OCI-LY1 (cell line): Measurements from ENCODE around the gene HECW1.

Source experiments
- H2AFZ ChIP-seq: fragments of 200-600 bp; sonication (generic), shearing (Covaris generic); 2 replicates; pipeline ENCODE4 v1.6.0; 2014; ENCODE audit warnings: antibody characterized with exemption, mild to moderate bottlenecking, low read length
- H3F3A ChIP-seq: fragments of 200-600 bp; sonication (generic), shearing (Covaris generic); 2 replicates; pipeline ENCODE4 v1.6.0; 2014; ENCODE audit warnings: mild to moderate bottlenecking, antibody characterized with exemption, low read length, moderate library complexity; ENCODE audit not compliant: insufficient read depth
- H3K27ac ChIP-seq: fragments of 200-600 bp; sonication (generic); 2 replicates; pipeline ENCODE4 v1.5.1; 2014; ENCODE audit warnings: low read length, mixed run types, mild to moderate bottlenecking, low read depth; ENCODE audit not compliant: poor library complexity, severe bottlenecking
- H3K27me3 ChIP-seq: fragments of 200-600 bp; sonication (generic); 2 replicates; pipeline ENCODE4 v1.6.0; 2014; ENCODE audit warnings: antibody characterized with exemption, mild to moderate bottlenecking, low read length, moderate library complexity; ENCODE audit not compliant: insufficient read depth
- H3K36me3 ChIP-seq: fragments of 200-600 bp; sonication (generic); 2 replicates; pipeline ENCODE4 v1.6.1; 2014; ENCODE audit warnings: mild to moderate bottlenecking, antibody characterized with exemption, low read length, moderate library complexity, mixed read lengths; ENCODE audit not compliant: insufficient read depth
- H3K4me1 ChIP-seq: fragments of 200-600 bp; sonication (generic); 2 replicates; pipeline ENCODE4 v1.5.1; 2014; ENCODE audit warnings: mild to moderate bottlenecking, low read length, moderate library complexity; ENCODE audit not compliant: insufficient read depth, severe bottlenecking
- H3K4me2 ChIP-seq: fragments of 200-600 bp; sonication (generic), shearing (Covaris generic); 2 replicates; pipeline ENCODE4 v1.6.1; 2014; ENCODE audit warnings: low read length
- H3K4me3 ChIP-seq: fragments of 200-600 bp; sonication (generic); 2 replicates; pipeline ENCODE4 v1.5.1; 2014; ENCODE audit warnings: low read length, low read depth, mild to moderate bottlenecking, mixed read lengths; ENCODE audit not compliant: poor library complexity, severe bottlenecking
- H3K79me2 ChIP-seq: fragments of 200-600 bp; shearing (Covaris generic); 2 replicates; pipeline ENCODE4 v1.6.1; 2016; ENCODE audit warnings: mixed run types, low read length, mixed read lengths; ENCODE audit not compliant: insufficient read depth
- H3K9ac ChIP-seq: fragments of 200-600 bp; sonication (generic), shearing (Covaris generic); 2 replicates; pipeline ENCODE4 v1.6.1; 2014; ENCODE audit warnings: mild to moderate bottlenecking, low read length, mixed read lengths
- H3K9me2 ChIP-seq: fragments of 200-600 bp; sonication (generic), shearing (Covaris generic); 2 replicates; pipeline ENCODE4 v1.6.1; 2014; ENCODE audit warnings: low read depth, mild to moderate bottlenecking, low read length, mixed read lengths
- H3K9me3 ChIP-seq: fragments of 200-600 bp; shearing (Covaris generic); 2 replicates; pipeline ENCODE4 v1.6.1; 2014; ENCODE audit warnings: low read length, mixed read lengths
- H4K20me1 ChIP-seq: fragments of 200-600 bp; sonication (generic), shearing (Covaris generic); 2 replicates; pipeline ENCODE4 v1.6.0; 2016; ENCODE audit warnings: mild to moderate bottlenecking, low read length; ENCODE audit not compliant: insufficient read depth
- CTCF ChIP-seq: fragments of 200-600 bp; sonication (generic), shearing (Covaris generic); IDR thresholded peaks from 2 replicates; pipeline ENCODE4 v1.5.1; 2017; ENCODE audit warnings: mild to moderate bottlenecking, antibody characterized with exemption, low read length, moderate library complexity, mixed read lengths
- EZH2 ChIP-seq: fragments of 200-600 bp; sonication (generic), shearing (Covaris generic); IDR thresholded peaks from 2 replicates; pipeline ENCODE4 v1.8.0; 2017; ENCODE audit warnings: borderline replicate concordance, mixed run types, mild to moderate bottlenecking, antibody characterized with exemption, low read length, moderate library complexity, mixed read lengths

The HECW1 gene

DNA sequence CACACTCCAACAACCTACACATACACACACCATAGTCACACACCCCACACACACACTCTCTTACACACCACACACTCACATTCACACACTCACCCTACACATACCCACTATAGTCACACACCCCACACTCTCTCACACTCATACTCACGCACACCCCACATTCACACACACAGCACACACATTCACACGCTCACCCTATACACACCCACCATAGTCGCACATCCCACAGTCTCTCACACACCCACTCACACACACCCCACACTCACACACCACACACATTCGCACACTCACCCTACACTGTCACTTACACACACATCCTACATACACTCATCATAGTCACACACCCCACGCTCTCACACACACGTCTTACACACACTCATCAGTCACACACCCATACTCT is 85.6 kb downstream of the HECW1 start:
- Histone ChIP-seq H3K27ac (no peak overlapping the region), H3F3A (no peaks in the 10 kb centered on the region), H2AFZ (no peak overlapping the region), H3K27me3 (no peaks in the 10 kb centered on the region), H4K20me1 (no peaks in the 10 kb centered on the region), H3K79me2 (no peaks in the 10 kb centered on the region), H3K9me2 (no peaks in the 10 kb centered on the region), H3K36me3 (no peaks in the 10 kb centered on the region), H3K4me2 (no peak overlapping the region), H3K9ac (no peak overlapping the region), H3K4me3 (no peak overlapping the region), H3K9me3 (no peaks in the 10 kb centered on the region), H3K4me1 (no peaks in the 10 kb centered on the region)
- TF ChIP-seq CTCF (no peak), EZH2 (no peak)

GRCh38 chr7:43198599-43199090 is 86.2 kb downstream of the HECW1 start:
- Histone ChIP-seq H3F3A (no peaks in the 10 kb centered on the region), H3K36me3 (no peaks in the 10 kb centered on the region), H3K27me3 (no peaks in the 10 kb centered on the region), H3K79me2 (no peaks in the 10 kb centered on the region), H3K9me3 (no peaks in the 10 kb centered on the region), H3K4me2 (no peak overlapping the region), H3K9ac (no peak overlapping the region), H3K27ac (no peak overlapping the region), H2AFZ (no peak overlapping the region), H3K9me2 (no peaks in the 10 kb centered on the region), H3K4me3 (no peak overlapping the region), H3K4me1 (no peaks in the 10 kb centered on the region), H4K20me1 (no peaks in the 10 kb centered on the region)
- TF ChIP-seq EZH2, result no peak
- TF ChIP-seq CTCF, result no peak

- Histone ChIP-seq H4K20me1 (no peaks in the 10 kb centered on the region), H3K4me2 (no peak overlapping the region), H3K27ac (no peak overlapping the region), H2AFZ (no peak overlapping the region), H3K4me1 (no peaks in the 10 kb centered on the region), H3K9me3 (no peaks in the 10 kb centered on the region), H3K9me2 (no peaks in the 10 kb centered on the region), H3K27me3 (no peaks in the 10 kb centered on the region), H3K36me3 (no peaks in the 10 kb centered on the region), H3K79me2 (no peaks in the 10 kb centered on the region), H3F3A (no peaks in the 10 kb centered on the region), H3K9ac (no peak overlapping the region), H3K4me3 (no peak overlapping the region)
- TF ChIP-seq EZH2, result no peak
- no peak for TF ChIP-seq CTCF
Observed at GRCh38 chr7:43199371-43200160, 87.1 kb downstream of the HECW1 start.
